PC-9 (cell line): ENCODE data around the gene C14orf132.

Experiments
- CTCF ChIP-seq: fragments of 200-600 bp; sonication (generic); conservative IDR thresholded peaks from 2 replicates; pipeline ENCODE4 v1.6.1; 2017; ENCODE audit warnings: mixed run types, antibody characterized with exemption, mild to moderate bottlenecking, moderate library complexity
- EZH2 ChIP-seq: fragments of 200-600 bp; sonication (generic); IDR thresholded peaks from 2 replicates; pipeline ENCODE4 v1.8.0; 2017; ENCODE audit warnings: antibody characterized with exemption, low read depth

- TF ChIP-seq CTCF: no peak
- no peak for TF ChIP-seq EZH2
Observed at GRCh38 chr14:96081224-96081623, 42.1 kb downstream of the C14orf132 start.
